Right lobe of liver (tissue), 6 donors: ENCODE data around the gene NT5DC1. TPM values are rescaled to one million over a fixed set of nuclear protein-coding genes. Genes with fewer than 3 reads are reported as not detected.

Experiments
- ATAC-seq, 4 donors: fragments of 200-7000 bp; cut with Tn5 transposase; one replicate each; pipeline ENCODE4 v1.9.1; 2020; ENCODE audit warnings: mild to moderate bottlenecking in 4 of 4, moderate library complexity in 4 of 4
- DNase-seq, 3 donors: peaks; one replicate each; pipeline ENCODE4 v3.0.0-alpha.2; 2020
- H3K27ac ChIP-seq, 3 donors: fragments of 200-600 bp; one replicate each; pipeline ENCODE4 v1.8.0; 2022
- H3K27me3 ChIP-seq, 2 donors: fragments of 200-600 bp; one replicate each; pipeline ENCODE4 v1.8.0; 2022
- H3K36me3 ChIP-seq, 4 donors: fragments of 200-600 bp; sonication (generic) in 1 of 4; one replicate each; pipeline versions ENCODE4 v1.5.1 to v1.8.0; 2017 to 2022; ENCODE audit warnings: control low read depth in 1 of 4
- H3K4me1 ChIP-seq, 4 donors: fragments of 200-600 bp; sonication (generic) in 1 of 4; one replicate each; pipeline versions ENCODE4 v1.5.1 to v1.8.0; 2017 to 2022; ENCODE audit warnings: control low read depth in 1 of 4
- H3K4me3 ChIP-seq, 3 donors: fragments of 200-600 bp; one replicate each; pipeline ENCODE4 v1.8.0; 2022
- H3K9me3 ChIP-seq, 4 donors: fragments of 200-600 bp; sonication (generic) in 1 of 4; one replicate each; pipeline versions ENCODE4 v1.5.1 to v1.8.0; 2017 to 2022; ENCODE audit warnings: control low read depth in 1 of 4
- CTCF ChIP-seq, 4 donors: fragments of 200-600 bp in 3 of 4; fragments of 450-650 bp in 1 of 4; IDR thresholded peaks; one replicate each; pipeline versions ENCODE4 v1.5.1 to v1.8.0; 2016 to 2022; ENCODE audit warnings: antibody characterized with exemption in 4 of 4, mild to moderate bottlenecking in 2 of 4
- POLR2A ChIP-seq: fragments of 450-650 bp; IDR thresholded peaks from one replicate; pipeline ENCODE4 v1.6.1; 2017; ENCODE audit warnings: antibody characterized with exemption, mild to moderate bottlenecking
- WGBS: methylation state at CpG from one replicate; pipeline ENCODE4 v1.1.6; 2018; ENCODE audit warnings: low coverage, low lambda C conversion rate; ENCODE audit not compliant: insufficient coverage; ENCODE audit errors: missing lambda C conversion rate; 5-methylcytosine and 5-hydroxymethylcytosine counted together
- intact Hi-C, 2 donors: fragments of 100-400 bp; cut with DNase I; formaldehyde crosslinking; loops; one replicate each; pipeline versions ENCODE4 v1.11.2 to v1.14.1; 2022
- long read RNA-seq: library from polyadenylated mRNA; unstranded; transcript quantifications from one replicate; pipeline ENCODE4 v2.0.0, GENCODE V29; 2019
- total RNA-seq, 6 experiments: library from RNA; depleted of rRNA in 2 of 6; stranded (reverse); fragments of >200 nt in 2 of 6; fragmentation: NEBNext Ultra II Directional in 3 of 6; extraction: Animal tissue kit (Norgen Biotek cat#: 25700) in 3 of 6; gene quantifications; one replicate each; pipeline versions ENCODE4 v1.1.0 to v1.2.4, GENCODE V29; 2016 to 2023
- donor health status: DM: no; HTN: yes; CAD: no.
- donor health status: DM: no; HTN: no; CAD: no.
- donor health status: DM: no; HTN: no; CAD: no.
- donor health status: DM: no; HTN: yes; CAD: no.
- donor health status: DM: no; HTN: yes; CAD: no.

The NT5DC1 gene
- total RNA-seq, result 10 to 100 TPM in 4 of 6 experiments, 1 to 10 TPM in 2; 8.5 to 49.1 (median 34.8) TPM
- long read RNA-seq, full-length matches to known transcripts, result 10 of 10 reads
- long read RNA-seq, partial matches to known transcripts, result 0 of 10 reads
- long read RNA-seq, other reads (novel, unspliced or antisense), result 0 of 10 reads

GRCh38 chr6:116100419-116101301, at the start of gene NT5DC1:
NT5DC1 (plus strand) TSS chr6:116100853; CDS start chr6:116100931, 78 bp downstream.
- Histone ChIP-seq H3K9me3 (no peaks in the 10 kb centered on the region), H3K27me3 (no peaks in the 10 kb centered on the region), H3K36me3 (no peaks in the 10 kb centered on the region), H3K4me3 (peak within 1 kb of the TSS; percentile 83 to 89 (median 84)), H3K4me1 (peaks cover 3 to 53% (median 28%) of the 10 kb centered on the region in 4 donors), H3K27ac (peak within 1 kb of the TSS; percentile 95 to 96 (median 95))
- intact Hi-C loops, result no loop called here
- TF ChIP-seq CTCF (IDR thresholded peaks at IDR 0.05), result peak in 3 of 4 donors; percentile 21 to 37 (median 26)
- peak; percentile 91 for TF ChIP-seq POLR2A
- 0% methylated on average over 13 of the region's 87 CpGs for WGBS
- peak; percentile 92 to 94 (median 93) for DNase-seq
- peak; percentile 90 to 98 (median 93) for ATAC-seq

GRCh38 chr6:116051244-116051643, 49.4 kb upstream of the NT5DC1 start:
- intact Hi-C loops, result no loop called here
- ATAC-seq, result no peak
- H3K4me3 ChIP-seq, result no peak overlapping the region
- no peaks in the 10 kb centered on the region for H3K9me3 ChIP-seq
- 77% methylated on average over 3 of the region's 3 CpGs for WGBS
- H3K36me3 ChIP-seq, result no peaks in the 10 kb centered on the region
- no peak for TF ChIP-seq CTCF (IDR thresholded peaks at IDR 0.05)
- TF ChIP-seq POLR2A, result no peak
- no peak for DNase-seq
- peaks cover 0 to 5% (median under 1%) of the 10 kb centered on the region in 4 donors for H3K4me1 ChIP-seq
- no peak overlapping the region for H3K27ac ChIP-seq
- H3K27me3 ChIP-seq, result no peaks in the 10 kb centered on the region

- intact Hi-C loops, result no loop called here
- no peaks in the 10 kb centered on the region for H3K9me3 ChIP-seq
- H3K4me3 ChIP-seq, result no peak overlapping the region
- H3K36me3 ChIP-seq, result no peaks in the 10 kb centered on the region
- TF ChIP-seq CTCF (IDR thresholded peaks at IDR 0.05) (no peak), POLR2A (no peak)
- peaks cover 0 to 16% (median 0%) of the 10 kb centered on the region in 4 donors for H3K4me1 ChIP-seq
- 93% methylated on average over 1 of the region's 1 CpG for WGBS
- DNase-seq, result no peak
- no peaks in the 10 kb centered on the region for H3K27me3 ChIP-seq
- no peak overlapping the region for H3K27ac ChIP-seq
- ATAC-seq, result no peak
Measured at GRCh38 chr6:116055513-116055912, 45.1 kb upstream of the NT5DC1 start.

GRCh38 chr6:116057766-116058165, 42.9 kb upstream of the NT5DC1 start:
- Histone ChIP-seq H3K27me3 (no peaks in the 10 kb centered on the region), H3K9me3 (no peaks in the 10 kb centered on the region), H3K4me1 (peaks cover 0 to 24% (median 0%) of the 10 kb centered on the region in 4 donors), H3K27ac (no peak overlapping the region), H3K36me3 (no peaks in the 10 kb centered on the region), H3K4me3 (peak overlapping the region; percentile 1 to 13 (median 8))
- 12% methylated on average over 2 of the region's 2 CpGs for WGBS
- TF ChIP-seq CTCF (IDR thresholded peaks at IDR 0.05) (no peak), POLR2A (no peak)
- no peak for ATAC-seq
- DNase-seq, result no peak
- intact Hi-C loops, result no loop called here
